CMK (cell line): Measurements from ENCODE around the gene MYL6.
"Not testable (repeated sequence)": the region's sequence is repeated elsewhere in the genome, so short reads cannot be mapped to it uniquely, and the experiment has no call there.

Source experiments
- DNase-seq: peaks from one replicate; pipeline ENCODE4 v3.0.0-alpha.2; 2010; ENCODE audit warnings: low read depth

The MYL6 gene

GRCh38 chr12:56189099-56189917, 31.1 kb downstream of the MYL6 start, which contains the start of gene SMARCC2:
TSS of gene SMARCC2 (minus strand) at chr12:56189483. CDS start at chr12:56189461, 22 bp downstream.
- peak; percentile 76 for DNase-seq

GRCh38 chr12:56189918-56190694, 31.9 kb downstream of the MYL6 start:
- peak; percentile 64 for DNase-seq

- DNase-seq, result no peak
Measured at GRCh38 chr12:56190695-56191155, 32.6 kb downstream of the MYL6 start.

- no peak for DNase-seq
Measured at GRCh38 chr12:56192582-56192981, 34.4 kb downstream of the MYL6 start.

- no peak for DNase-seq
Measured at GRCh38 chr12:56193025-56193578, 34.9 kb downstream of the MYL6 start.

GRCh38 chr12:56196818-56197550, 38.8 kb downstream of the MYL6 start:
- not testable (repeated sequence) for DNase-seq

GRCh38 chr12:56197921-56198635, 39.9 kb downstream of the MYL6 start:
- DNase-seq, result no peak

- no peak for DNase-seq
Measured at GRCh38 chr12:56198836-56199235, 40.7 kb downstream of the MYL6 start.

GRCh38 chr12:56202366-56202765, 44.2 kb downstream of the MYL6 start:
- no peak for DNase-seq

GRCh38 chr12:56202838-56203237, 44.7 kb downstream of the MYL6 start:
- no peak for DNase-seq

GRCh38 chr12:56204275-56204674, 46.1 kb downstream of the MYL6 start:
- DNase-seq, result no peak

GRCh38 chr12:56205445-56205844, 47.3 kb downstream of the MYL6 start:
- no peak for DNase-seq

- no peak for DNase-seq
Measured at GRCh38 chr12:56206452-56207166, 48.5 kb downstream of the MYL6 start.

GRCh38 chr12:56208006-56208405, 49.8 kb downstream of the MYL6 start:
- DNase-seq, result no peak
